CD4-positive, alpha-beta T cell treated with Interleukin-21 for 1 hour (primary cell): Measurements from ENCODE around the gene BOD1.
A peak's percentile ranks its signal among the peaks of the same experiment; 100 is the strongest.

Source experiments
- DNase-seq: peaks from one replicate; pipeline ENCODE4 v3.0.0-alpha.2; 2020

Gene BOD1

DNA sequence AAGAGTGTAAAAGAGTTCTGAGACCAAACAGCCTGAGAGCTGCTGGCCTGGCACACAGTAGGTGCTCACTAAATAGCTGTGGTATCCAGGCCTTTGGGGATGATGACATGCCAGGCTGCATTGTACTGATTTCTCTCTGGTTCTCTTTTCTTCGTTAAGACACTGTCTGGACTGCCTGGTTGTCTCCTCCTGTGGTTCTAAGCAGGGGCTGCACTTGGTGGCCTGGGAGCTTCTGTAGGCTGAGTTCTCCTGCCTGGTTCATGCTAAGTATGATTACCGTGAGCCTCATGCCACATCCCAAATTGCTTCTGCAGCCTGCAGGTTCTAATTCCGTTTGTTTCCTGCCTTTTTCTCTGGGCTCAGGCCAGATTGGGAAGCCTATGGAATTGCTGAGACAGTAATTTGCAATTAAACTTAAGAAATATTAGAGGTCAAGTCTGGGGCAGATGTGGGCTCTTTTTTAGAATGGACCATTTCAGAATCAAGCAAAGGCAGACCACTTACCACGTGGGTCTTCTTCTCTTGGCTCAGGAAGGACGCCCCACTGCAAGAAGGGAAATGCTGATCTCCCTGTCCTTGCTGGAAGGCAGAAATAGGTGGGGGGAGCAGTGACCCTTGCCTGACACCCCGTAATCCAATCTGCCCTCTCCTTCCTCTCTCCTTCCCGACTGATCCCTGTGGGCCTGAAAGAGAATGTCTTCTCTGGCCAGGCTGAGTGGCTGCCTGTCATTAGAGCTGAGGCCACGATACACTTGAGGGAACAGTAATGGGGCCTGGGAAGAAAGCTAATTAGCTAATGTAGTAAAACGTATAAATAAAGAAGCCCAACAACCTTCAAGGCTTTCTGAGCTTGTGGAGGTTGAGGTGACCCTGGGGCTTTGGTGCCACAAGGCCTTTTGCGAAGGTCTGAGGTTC lies 21.9 kb upstream of the BOD1 start:
- DNase-seq: no peak

DNA sequence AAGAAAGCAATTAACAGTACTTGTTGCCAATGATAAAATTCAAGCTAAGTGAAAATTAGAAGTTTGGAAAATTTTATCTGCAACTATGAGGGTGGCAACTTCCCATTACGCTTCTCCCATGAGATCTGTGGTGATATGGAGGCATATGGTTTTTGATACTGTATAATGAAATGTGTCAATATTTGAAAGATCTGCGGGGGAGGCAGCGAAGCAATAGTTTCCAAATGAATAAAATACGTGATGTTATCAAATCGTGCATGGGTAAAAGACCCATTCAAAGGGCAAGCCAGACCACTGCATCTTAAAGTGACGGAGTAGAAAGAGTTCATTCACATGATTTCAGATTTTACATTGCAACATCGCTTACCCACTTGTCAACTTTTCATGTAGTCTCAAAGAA lies 20.9 kb upstream of the BOD1 start:
- DNase-seq: no peak

DNA sequence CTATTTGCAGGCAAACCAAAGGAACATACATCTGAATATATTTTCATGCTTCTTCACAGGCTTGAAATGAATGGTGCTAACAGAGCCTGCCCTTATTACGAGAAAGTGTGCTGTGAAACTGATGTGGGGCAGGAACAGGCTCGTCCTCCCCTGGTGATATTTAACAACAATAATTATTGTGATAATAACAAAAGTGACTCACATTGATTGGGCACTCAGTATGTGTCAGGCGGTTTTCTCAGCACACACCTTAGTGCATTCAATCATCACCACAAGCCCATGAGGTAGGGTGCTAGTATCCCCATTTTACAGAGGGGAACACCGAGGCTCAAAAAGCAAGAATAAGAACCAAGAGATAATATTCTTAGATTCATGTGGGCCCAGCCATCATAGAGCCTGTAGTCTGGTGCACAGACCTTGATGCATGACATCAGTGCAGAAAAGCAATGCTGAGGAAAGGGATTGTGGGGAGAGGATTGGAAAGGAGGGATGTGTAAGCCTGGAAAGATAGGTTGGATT lies 18.1 kb upstream of the BOD1 start:
- no peak for DNase-seq

DNA sequence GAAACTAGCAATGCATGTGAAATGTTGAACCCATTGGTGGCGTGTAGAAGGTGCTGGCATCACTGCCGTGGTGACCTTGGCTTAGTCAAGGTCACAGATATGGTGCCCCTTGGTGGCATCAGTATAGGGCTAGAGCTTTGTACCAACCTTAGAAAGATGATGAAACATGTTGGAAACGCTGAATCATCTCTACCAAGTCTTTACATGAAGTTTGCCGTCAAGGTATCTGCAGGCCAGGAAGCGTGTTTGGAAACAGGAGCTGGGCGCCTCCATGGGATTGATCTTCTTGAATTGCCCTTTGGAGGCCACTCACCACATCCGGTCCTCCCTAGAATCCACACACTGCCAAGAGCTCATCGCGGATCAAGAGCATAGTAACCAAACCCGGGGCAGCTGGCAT lies 16.9 kb upstream of the BOD1 start:
- DNase-seq: no peak

DNA sequence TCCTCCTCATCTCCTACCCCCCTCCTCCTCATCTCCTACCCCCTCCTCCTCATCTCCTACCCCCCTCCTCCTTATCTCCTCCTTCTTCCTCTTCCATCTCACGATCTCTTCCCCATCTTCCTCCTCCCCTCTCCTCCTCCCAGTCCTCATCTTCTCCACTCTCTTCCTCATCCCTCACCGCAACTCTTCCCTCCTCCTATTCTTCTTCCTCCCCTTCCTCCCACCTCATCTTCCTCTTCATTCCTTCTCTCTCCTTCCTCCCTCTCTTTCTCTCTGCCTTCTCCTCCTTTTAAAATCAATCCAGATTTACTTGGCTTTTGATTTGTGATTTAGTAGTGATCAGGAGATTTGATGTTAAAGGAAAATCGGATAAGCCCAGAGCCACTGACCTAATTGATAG lies 15.0 kb upstream of the BOD1 start:
- no peak for DNase-seq

DNA sequence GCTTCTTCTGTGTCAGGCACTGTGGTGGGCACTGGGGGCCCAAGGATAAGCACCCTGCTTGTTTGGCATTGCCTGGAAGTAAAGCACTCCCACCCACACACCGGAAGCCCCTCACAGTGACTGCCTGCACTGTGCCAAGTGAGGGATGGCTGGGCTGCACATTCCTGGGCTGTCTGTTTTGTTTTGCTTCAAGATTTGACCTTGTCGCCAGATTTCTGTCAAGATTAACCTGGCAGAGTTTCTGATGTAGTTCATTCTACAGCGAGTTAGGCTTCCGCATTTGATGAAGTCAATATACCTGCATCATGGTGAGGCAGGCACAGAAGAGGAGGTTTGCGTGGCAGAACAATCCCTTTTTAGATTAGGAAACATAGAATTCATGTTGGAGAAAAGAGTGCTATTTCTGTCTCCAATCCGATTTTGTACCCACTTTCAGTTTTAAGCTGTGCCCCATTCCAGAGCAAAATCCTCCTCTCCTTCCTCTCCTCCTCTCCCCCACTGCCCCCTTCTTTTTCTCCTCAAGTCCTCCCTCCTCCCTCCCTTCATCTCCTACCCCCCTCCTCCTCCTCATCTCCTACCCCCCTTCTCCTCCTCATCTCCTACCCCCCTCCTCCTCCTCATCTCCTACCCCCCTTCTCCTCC lies 14.4 kb upstream of the BOD1 start:
- DNase-seq: no peak

DNA sequence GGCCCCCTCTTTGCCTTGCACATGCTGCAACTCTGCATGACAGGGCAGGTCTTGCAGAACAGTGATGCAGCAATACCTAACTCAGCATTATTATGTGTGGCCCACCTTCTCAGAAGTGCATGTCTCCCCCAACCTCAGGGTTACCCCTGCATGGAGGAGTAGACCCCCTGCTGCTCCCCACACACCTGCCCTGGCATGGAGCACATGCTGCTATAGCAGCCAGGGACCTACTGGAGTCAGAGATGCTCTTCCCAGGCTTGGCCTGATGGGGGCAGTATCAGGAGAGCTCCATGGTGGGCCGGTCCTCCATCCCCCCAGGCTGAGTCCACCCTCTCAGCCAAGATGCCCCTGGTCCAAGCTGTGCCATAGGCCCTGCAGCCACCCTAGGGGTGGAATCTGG lies 13.2 kb upstream of the BOD1 start:
- no peak for DNase-seq

DNA sequence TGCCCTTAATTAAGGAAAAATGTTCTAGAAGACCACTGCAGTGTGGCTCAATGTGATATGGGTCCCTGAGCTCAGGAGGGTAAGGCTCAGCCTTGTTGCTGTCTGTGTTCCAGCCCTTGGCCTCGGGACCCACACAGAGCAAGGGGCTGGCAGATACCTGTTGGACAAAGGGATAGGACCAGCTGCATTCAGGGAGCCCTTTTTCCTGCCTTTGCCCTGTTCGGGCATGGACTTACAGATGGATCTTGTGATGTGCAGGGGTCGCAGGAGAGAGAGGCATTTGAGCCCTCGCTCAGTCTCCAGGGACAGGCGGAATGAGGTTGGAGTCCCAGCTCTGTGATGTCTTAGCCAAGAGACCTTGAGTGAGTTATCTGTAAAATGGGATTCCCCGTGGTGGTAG lies 12.1 kb upstream of the BOD1 start:
- no peak for DNase-seq

DNA sequence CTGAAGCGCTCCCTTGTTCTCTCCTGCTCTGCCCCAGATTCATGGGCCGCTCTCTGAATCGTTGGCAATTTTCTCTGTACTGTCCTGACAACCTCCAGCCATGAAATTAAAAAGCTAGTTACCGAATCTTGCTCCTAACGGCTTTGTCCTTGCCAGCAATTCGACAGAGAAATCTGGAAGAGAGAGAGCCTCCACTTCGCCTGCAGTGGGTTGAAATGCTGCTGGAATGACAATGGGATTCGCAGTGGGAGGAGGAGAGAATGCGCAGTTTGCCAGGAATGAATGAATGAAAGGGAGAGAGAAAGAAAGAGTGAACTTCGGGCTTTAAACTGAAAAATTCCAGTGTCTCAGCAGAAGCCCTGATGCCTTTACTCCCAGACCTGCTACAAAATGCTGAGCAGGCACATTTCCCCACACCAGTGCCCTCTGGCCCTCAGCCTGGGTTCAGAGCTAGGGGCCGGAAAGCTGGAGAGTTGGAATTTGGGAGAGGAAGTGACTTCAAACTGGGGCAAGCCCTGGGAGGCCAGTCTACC lies 11.5 kb upstream of the BOD1 start:
- DNase-seq: no peak

DNA sequence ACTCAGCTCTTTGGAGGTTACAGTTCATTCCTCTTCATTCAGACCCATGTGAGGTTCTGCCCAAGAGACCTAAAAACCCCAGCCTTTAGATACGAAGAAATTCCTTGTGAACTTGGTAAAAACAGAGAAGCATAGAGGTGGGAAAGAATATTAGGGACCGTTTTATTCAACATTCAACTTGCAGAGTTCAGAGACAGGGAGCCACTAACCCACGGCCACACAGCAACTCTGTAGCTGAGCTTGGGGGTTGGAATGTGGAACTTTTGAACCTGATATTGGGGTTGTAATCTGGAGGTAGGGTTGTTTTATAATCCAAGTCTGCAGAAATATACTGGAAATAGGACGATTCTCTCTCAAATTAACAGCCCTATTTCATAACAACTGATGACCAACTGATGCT lies 10.8 kb upstream of the BOD1 start:
- no peak for DNase-seq

DNA sequence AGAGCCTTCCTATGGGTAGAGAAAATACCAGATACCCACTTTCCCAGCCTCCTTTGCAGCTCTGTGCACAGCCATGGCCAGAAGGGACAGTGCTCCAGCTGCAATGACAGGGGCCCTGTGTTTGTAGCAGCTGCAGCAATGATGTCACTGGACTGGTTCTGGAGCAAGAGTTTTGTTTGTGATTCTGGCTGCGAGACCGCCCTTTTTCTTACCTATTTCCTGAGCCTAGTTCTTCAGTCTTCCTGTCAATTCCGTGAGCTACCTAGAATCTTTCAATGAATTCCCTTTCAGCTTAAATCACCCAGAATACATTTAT lies 10.0 kb upstream of the BOD1 start:
- DNase-seq: no peak

DNA sequence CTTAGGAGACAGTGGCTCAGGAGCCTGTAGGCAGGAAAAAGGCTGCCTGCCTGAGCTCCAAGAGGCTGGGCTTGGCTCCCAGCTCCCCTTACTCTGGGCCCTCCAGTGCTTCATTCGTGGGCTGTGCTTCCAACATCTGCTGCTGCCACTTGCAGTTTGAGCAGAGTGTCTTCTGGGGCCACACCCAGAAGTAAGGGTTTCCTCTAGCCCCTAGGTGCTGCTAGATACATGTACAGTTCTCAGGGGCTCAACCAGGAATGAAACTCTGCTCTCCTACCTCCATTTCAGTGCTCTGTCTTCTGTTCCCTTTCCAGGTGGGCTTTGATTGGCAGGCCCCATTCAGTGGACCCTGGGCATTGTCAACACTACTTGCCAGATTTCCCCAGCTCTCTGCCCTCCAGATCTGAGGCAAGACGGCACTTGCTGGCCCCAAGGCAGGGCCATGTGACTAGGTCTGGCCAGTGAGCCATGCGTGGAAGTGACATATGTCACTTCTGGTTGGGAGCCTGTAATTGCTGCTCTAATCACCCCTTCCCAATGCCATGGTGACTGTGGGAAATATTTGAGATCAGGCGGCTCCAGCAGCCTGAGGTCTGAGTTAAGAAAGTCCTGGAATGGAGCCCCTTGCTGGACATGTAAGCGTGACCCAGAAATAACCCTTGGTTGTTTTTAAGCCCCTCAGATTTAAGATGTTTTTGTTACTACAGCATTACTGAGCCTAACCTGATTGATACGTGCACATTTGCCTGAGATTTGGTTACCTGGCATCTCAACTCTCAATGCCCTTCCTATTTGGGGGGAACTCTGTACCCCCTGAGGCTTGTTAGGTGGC lies 9.4 kb upstream of the BOD1 start:
- no peak for DNase-seq

DNA sequence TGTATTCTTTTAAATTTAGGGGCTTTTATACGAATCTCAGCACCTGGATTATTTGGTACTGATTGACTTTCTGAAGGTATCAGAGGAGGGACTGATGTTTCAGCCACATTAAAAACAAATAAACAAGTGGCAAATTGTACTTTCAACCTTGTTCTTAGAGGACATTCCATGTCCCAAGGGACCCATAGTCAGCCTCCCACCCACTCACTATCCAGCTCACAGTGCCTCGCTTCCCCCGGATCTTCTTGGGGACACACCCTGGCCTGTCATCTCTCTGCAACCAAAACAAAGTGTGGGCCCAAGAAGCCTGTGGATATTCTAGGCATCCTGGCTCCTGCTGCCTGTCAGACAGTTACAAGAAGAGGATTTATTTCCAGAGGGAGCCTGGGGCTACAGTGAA lies 8.8 kb upstream of the BOD1 start:
- no peak for DNase-seq

DNA sequence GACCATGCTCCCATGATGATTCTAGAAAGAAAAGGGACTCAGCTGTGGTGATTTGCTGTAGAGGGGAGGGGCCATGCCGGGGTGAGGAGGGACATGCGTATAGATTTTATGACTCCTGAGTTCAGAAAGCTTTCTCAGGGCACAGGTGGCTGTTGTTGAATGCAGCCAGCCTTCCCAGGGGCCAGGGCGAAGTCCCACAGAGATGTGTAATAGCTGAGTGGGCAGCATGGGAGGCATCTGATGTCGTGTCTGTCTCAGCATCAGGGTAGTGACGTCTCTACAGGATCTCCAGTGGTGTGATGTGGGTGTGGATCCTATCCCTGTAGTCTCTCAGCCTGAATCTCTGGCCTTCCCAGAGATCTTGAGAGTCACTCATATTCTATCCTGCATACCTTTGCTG lies 7.8 kb upstream of the BOD1 start:
- DNase-seq: no peak

DNA sequence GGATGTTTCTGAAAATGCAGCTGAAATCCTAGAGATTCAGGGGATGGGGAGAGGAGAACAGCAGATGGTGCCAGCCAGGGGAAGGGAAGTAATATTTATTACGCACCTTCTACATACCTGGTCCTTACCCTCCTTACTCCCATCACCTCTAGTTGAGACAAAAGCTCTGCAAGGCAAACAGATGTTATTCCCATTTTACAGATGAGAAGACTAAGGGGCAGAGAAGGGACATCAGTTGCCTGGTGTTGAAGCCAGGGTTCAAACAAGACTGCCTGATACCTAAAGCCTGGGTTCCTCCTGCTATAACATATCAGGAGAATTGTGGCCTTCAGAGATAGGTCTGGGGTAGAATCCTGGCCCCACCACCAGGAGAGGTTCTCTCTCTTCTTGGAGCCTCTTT lies 7.3 kb upstream of the BOD1 start:
- no peak for DNase-seq

DNA sequence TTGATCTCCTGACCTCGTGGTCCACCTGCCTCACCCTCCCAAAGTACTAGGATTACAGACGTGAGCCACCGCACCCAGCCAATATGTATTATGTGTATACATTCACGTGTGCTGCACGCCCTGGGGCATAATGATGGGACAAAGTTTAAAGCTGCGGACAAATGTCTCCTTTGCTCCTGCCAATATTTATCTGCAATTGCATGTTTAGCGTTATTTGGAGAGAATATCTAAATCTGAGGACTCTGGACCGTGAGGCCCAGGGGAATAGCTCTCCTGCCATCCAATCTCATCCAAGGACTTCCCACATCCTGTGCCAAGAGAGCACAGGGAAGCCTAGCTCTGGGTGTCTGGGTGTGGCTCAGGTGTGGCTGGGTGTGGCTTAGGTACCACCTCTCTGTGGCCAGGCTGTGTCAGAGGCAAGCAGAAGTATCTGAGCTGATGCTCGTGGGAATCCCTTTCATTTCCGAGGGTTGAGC lies 6.9 kb upstream of the BOD1 start:
- DNase-seq: no peak

DNA sequence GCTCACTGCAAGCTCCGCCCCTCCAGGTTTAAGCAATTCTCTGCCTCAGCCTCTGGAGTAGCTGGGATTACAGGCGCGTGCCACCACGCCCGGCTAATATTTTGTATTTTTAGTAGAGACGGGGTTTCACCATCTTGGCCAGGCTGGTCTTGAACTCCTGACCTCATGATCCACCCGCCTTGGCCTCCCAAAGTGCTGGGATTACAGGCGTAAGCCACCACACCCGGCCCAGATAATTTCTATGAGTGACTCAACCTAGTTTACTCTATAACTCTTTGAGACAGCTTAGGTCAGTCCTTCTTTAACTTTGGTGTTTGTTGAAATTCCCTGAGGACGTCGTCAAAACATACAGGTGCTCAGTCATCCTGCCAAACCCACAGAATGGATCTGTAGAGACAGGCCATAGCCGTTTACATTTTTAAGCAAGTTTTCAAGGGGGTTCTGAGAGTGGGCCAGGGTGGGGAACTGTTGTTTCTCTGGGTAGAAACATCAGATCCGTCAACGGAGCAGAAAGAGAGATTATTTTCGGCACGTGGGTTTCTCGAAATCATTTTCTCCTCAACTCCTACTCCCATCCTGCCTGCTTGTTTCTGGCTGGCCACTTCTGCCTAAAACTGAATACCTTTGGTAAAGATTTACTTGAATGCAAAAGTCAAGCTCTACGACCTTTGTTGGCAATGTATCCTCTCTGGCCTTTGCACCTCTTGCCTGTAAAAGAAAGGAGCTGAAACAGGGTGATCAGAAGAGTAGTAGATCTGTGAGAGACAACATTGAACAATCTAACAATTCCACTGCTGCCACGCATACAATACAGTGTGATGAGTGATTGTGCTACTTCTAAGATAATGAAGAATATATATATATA lies 6.0 kb upstream of the BOD1 start:
- no peak for DNase-seq

DNA sequence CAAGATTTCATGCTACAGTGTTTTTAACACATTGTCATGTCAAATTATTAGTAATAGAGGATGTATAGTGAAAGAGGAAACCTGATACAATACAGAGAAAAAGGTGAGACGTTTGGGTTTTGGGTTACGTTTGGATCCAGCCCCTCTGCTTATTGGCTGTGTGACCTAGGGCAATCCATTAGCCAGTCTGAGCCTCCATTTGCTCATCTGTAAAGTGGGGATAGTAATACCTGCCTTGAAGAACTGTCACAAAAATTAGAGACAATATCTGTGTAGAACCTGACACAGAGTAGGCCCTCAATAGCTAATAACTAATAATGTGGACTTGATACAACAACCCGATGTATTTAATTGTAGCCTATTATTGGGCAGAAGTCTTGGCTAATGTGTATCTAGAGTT lies 4.3 kb upstream of the BOD1 start:
- DNase-seq: no peak

DNA sequence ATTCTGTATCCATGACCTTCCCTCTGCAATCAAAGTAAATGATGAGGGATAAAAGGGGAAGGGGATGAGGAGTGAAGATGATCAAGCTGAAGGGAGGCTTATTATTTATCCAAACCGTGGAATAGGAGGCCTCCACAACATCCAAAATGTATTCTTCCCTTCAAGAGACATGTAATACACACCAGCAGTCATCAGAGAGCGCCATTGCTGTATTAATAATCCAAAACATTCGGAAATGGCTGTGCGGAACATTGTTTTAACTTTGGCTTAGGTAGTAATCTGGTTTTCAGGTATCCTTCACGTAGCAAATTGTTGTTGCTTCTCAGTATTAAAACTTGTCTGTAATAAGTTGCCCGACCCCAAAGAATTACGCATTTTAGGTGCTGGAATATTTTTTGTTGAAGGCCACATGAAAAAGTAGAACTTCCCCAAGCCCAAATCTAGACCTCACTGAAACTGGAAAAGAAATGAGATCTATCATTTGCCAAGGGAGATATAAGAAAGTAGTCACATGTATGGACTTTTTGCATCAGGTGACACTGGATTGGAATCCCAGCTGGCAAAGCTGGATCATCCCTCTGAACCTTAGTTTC lies 2.6 kb upstream of the BOD1 start:
- DNase-seq: peak; percentile 75

DNA sequence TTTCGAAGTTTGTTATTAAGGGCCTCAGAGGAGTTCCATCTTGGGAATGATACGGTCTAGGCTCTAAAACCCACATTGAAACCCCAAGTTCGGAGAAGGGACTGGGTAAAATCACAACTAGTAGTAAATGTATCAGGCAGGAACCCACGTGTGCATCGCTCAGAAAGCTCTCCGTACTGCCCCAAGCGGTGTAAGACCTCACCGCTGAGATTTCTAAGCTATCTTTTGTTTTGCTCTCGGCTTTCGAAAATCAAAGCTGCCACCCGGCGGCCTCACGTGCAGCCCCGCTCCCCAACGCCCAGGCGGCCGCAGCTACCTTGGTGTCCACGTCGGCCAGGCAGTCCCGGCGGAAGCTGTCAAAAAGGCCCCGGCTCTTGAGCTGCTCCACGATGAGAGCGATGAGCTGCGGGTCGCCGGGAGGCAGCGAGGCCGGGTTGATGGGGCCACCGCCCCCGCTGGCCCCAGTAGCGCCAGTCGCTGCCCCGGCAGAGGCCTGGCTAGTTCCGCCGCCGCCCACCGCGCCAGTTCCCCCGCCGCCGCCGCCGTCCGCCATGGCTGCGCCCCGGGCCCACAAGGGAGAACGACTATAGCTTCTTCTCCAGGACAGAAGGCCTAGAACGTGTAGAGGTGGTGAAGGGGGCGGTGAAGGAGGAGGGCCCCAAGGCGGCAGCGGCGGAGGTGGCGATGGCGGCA lies 420 bp downstream of the BOD1 start:
- peak; percentile 80 for DNase-seq

DNA sequence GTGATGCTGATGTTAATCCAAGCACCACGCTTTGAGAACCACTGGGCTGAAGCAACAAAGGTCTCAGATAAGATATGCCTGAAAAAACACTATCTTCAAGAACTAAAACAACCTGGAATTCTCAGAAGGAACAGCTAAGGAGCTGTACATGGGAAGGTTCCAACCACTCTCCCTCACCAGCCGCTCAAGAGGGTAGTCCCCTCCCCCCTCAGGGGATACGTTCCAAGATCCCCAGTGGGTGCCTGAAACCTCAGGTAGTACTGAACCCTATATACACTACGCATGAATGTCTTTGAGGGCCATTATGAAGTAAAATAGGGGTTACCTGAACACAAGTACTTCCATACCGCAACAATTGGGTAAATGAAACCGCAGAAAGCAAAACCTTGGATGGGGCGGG lies 1.9 kb downstream of the BOD1 start:
- DNase-seq: no peak
